Mesangial cell (primary cell): Measurements from ENCODE around the gene TNNC1. TPM values are rescaled to one million over a fixed set of nuclear protein-coding genes. Genes with fewer than 3 reads are reported as not detected.

Experiments
- total RNA-seq: library from RNA; depleted of rRNA; stranded (reverse); fragments of >200 nt; gene quantifications from 2 replicates; pipeline ENCODE4 v1.2.3, GENCODE V29; 2015

The TNNC1 gene
- 0.49 and 3.0 TPM in 2 replicates for total RNA-seq

GRCh38 chr3:52453496-52454249 is at the start of gene TNNC1:
TSS of gene TNNC1 (minus strand) at chr3:52454041. CDS start at chr3:52454015, 26 bp downstream.

GRCh38 chr3:52494886-52495495 is 41.1 kb upstream of the TNNC1 start, which contains the start of gene STAB1:
TSS of gene STAB1 (plus strand) at chr3:52495338. CDS start at chr3:52495414, 76 bp downstream.

GRCh38 chr3:52455283-52456168 is 1.7 kb upstream of the TNNC1 start, which contains the start of gene NISCH:
TSS of gene NISCH (plus strand) at chr3:52455604. CDS start at chr3:52455642, 38 bp downstream.

GRCh38 chr3:52444860-52445793 is 8.7 kb downstream of the TNNC1 start, which contains the start of gene SEMA3G:
TSS of gene SEMA3G (minus strand) at chr3:52445103. CDS start at chr3:52445027, 76 bp downstream.

Other genes starting within 250 kb of the TNNC1 start
- gene TLR9, start 228.4 kb downstream of the TNNC1 start, total RNA-seq: not detected in 2 replicates
- 141 and 180 TPM in 2 replicates for gene TWF2, start 214.9 kb downstream of the TNNC1 start, total RNA-seq
- gene PPM1M, start 208.3 kb downstream of the TNNC1 start, total RNA-seq: 9.5 and 19.3 TPM in 2 replicates
- gene WDR82, start 175.4 kb downstream of the TNNC1 start, total RNA-seq: 44.3 and 47.2 TPM in 2 replicates
- gene GLYCTK, start 166.2 kb downstream of the TNNC1 start, total RNA-seq: 10.6 and 14.8 TPM in 2 replicates
- gene DNAH1, start 137.7 kb downstream of the TNNC1 start, total RNA-seq: 0.16 and 2.0 TPM in 2 replicates
- gene BAP1, start 44.0 kb downstream of the TNNC1 start, total RNA-seq: 91.4 and 99.9 TPM in 2 replicates
- 3.2 and 3.9 TPM in 2 replicates for gene PHF7, start 43.4 kb downstream of the TNNC1 start, total RNA-seq
- 0.25 TPM in 1 of 2 replicates, not detected in the other for gene SEMA3G, start 8.9 kb downstream of the TNNC1 start, total RNA-seq
- gene NISCH, start 1.6 kb upstream of the TNNC1 start, total RNA-seq: 30.3 and 79.9 TPM in 2 replicates
- gene STAB1, start 41.3 kb upstream of the TNNC1 start, total RNA-seq: 0.13 and 0.33 TPM in 2 replicates
- 162 and 351 TPM in 2 replicates for gene NT5DC2, start 79.8 kb upstream of the TNNC1 start, total RNA-seq
- gene UQCC5, start 82.6 kb upstream of the TNNC1 start, total RNA-seq: 1.3 and 2.0 TPM in 2 replicates
- 40.6 and 64.9 TPM in 2 replicates for gene PBRM1, start 231.9 kb upstream of the TNNC1 start, total RNA-seq
- gene GNL3, start 232.0 kb upstream of the TNNC1 start, total RNA-seq: 31.2 and 48.9 TPM in 2 replicates